Stomach smooth muscle (tissue), 2 donors: ENCODE measurements around the gene GPC3.
"Not testable (repeated sequence)": the region's sequence is repeated elsewhere in the genome, so short reads cannot be mapped to it uniquely, and the experiment has no call there.

Experiments used
- H3K27ac ChIP-seq: one replicate; pipeline ENCODE4 v1.7.0; 2013; ENCODE audit warnings: mild to moderate bottlenecking, low read length, inconsistent platforms
- H3K27me3 ChIP-seq, 2 donors: one replicate each; pipeline ENCODE4 v1.7.0; 2013; ENCODE audit warnings: low read length in 2 of 2; ENCODE audit not compliant: insufficient read depth in 2 of 2, control insufficient read depth in 1 of 2
- H3K36me3 ChIP-seq, 2 donors: one replicate each; pipeline ENCODE4 v1.7.0; 2013; ENCODE audit warnings: low read length in 2 of 2; ENCODE audit not compliant: control insufficient read depth in 2 of 2, insufficient read depth in 2 of 2
- H3K4me1 ChIP-seq: one replicate; pipeline ENCODE4 v1.7.0; 2013; ENCODE audit warnings: low read length; ENCODE audit not compliant: control insufficient read depth, insufficient read depth
- H3K4me3 ChIP-seq, 2 donors: one replicate each; pipeline ENCODE4 v1.7.0; 2013; ENCODE audit warnings: low read length in 2 of 2
- H3K9ac ChIP-seq, 2 donors: one replicate each; pipeline ENCODE4 v1.7.0; 2013; ENCODE audit warnings: low read length in 2 of 2, mild to moderate bottlenecking in 1 of 2
- H3K9me3 ChIP-seq, 2 donors: one replicate each; pipeline ENCODE4 v1.7.0; 2013; ENCODE audit warnings: low read length in 2 of 2; ENCODE audit not compliant: control insufficient read depth in 2 of 2
- donor health status: healthy.
- donor health status: Pancreatic carcinoma.

GPC3 gene

DNA sequence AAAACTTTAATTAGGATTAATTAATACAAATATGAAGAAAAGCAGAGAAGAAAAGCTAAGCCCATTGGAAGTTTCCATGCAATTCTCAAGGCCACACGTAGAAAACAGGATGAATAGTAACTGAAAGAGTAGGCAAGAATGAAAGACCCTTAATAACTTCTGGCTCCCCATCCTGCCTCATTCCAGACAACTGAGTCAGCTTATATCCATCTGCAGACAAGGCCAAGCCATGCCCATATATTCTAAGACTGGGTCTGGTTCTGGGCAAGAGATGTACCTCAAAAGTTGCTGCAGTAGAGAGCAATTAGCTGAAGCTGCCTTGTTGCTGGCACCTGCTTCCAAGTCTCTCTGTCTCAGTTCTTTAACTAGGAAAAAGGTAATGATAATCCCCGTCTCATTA, 244.1 kb downstream of the GPC3 start:
- Histone ChIP-seq H3K36me3 (no peaks in the 10 kb centered on the region), H3K4me3 (no peak overlapping the region), H3K9ac (no peak overlapping the region), H3K9me3 (no peaks in the 10 kb centered on the region), H3K4me1 (no peaks in the 10 kb centered on the region), H3K27me3 (peaks cover 0 to 5% of the 10 kb centered on the region in 2 donors), H3K27ac (no peak overlapping the region)

GRCh38 chrX:133726642-133727041, 258.8 kb downstream of the GPC3 start:
- peaks cover 0 to 9% of the 10 kb centered on the region in 2 donors for H3K27me3 ChIP-seq

DNA sequence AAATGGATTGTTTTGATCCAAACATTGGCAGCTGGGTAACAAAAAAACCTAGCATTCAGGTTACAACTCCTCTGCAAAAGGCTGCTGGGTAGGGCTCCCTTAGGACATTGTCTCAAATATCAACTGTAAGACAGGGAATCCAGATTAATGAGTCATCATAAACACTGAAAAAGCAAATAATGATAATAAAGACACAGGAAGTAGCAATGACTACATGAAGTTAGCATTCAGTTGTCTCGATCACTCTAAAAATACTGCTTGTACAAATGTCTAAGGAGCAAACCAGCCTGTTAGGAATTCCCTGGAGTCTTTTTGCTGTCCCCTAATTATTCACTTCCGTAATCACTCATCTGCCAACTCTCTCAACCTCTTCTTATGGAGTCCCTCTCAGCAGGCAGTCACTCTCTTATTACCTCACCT, 259.2 kb downstream of the GPC3 start:
- no peaks in the 10 kb centered on the region for H3K36me3 ChIP-seq
- no peak overlapping the region for H3K4me3 ChIP-seq
- H3K9me3 ChIP-seq: no peaks in the 10 kb centered on the region
- no peaks in the 10 kb centered on the region for H3K4me1 ChIP-seq
- H3K27ac ChIP-seq: no peak overlapping the region
- H3K9ac ChIP-seq: no peak overlapping the region
- peaks cover 0 to 9% of the 10 kb centered on the region in 2 donors for H3K27me3 ChIP-seq

More at GRCh38 chrX:133726642-133727041, 258.8 kb downstream of the GPC3 start:
- Histone ChIP-seq H3K27ac (no peak overlapping the region), H3K36me3 (no peaks in the 10 kb centered on the region), H3K4me3 (no peak overlapping the region), H3K9me3 (no peaks in the 10 kb centered on the region), H3K4me1 (no peaks in the 10 kb centered on the region), H3K9ac (no peak overlapping the region)

GRCh38 chrX:133723930-133724329, 261.5 kb downstream of the GPC3 start:
- no peak overlapping the region for H3K9ac ChIP-seq
- H3K27me3 ChIP-seq: peaks cover 0 to 5% of the 10 kb centered on the region in 2 donors
- H3K36me3 ChIP-seq: no peaks in the 10 kb centered on the region
- H3K27ac ChIP-seq: no peak overlapping the region
- no peak overlapping the region for H3K4me3 ChIP-seq
- no peaks in the 10 kb centered on the region for H3K9me3 ChIP-seq
- H3K4me1 ChIP-seq: no peaks in the 10 kb centered on the region

DNA sequence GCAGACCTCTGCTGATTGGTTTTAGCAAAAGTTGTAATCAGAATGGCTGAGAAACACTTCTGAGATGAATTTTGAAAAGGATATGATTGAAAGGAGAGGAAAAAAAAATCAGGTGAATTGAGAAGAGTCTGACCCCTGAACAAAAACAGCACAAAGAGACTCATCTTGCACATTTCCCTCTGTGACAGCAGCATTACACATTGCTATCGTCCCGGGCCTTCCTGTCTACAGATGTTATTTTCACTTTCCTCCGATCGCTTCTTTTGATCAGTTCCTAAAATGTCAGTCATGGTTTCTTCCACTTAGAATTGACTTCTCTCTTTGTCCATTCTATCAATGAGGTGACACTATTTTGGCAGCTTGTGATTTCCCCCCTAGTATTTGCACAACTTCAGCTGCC, 262.6 kb downstream of the GPC3 start:
- Histone ChIP-seq H3K36me3 (no peaks in the 10 kb centered on the region), H3K4me1 (no peaks in the 10 kb centered on the region), H3K27ac (no peak overlapping the region), H3K9me3 (no peaks in the 10 kb centered on the region), H3K9ac (no peak overlapping the region), H3K27me3 (peaks cover 0 to 5% of the 10 kb centered on the region in 2 donors), H3K4me3 (no peak overlapping the region)

DNA sequence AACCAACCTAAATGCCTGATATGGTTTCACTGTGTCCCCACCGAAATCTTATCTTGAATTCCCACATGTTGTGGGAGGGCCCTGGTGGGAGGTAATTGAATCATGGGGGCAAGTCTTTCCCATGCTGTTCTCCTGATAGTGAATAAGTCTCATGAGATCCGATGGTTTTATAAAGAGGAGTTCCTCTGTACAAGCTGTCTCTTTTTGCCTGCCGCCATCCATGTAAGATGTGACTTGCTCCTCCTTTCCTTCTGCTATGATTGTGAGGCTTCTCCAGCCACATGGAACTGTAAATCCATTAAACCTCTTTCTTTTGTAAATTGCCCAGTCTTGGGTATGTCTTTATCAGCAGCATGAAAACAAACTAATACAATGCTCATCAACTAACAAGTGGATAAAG, 265.1 kb downstream of the GPC3 start:
- H3K27ac ChIP-seq, H3K27me3 ChIP-seq, H3K9ac ChIP-seq, H3K9me3 ChIP-seq, H3K4me1 ChIP-seq, H3K4me3 ChIP-seq, H3K36me3 ChIP-seq: not testable (repeated sequence)

- Histone ChIP-seq H3K9me3 (no peaks in the 10 kb centered on the region), H3K4me3 (no peak overlapping the region), H3K4me1 (no peaks in the 10 kb centered on the region), H3K27ac (no peak overlapping the region), H3K27me3 (peaks cover 0 to 1% of the 10 kb centered on the region in 2 donors), H3K9ac (no peak overlapping the region), H3K36me3 (no peaks in the 10 kb centered on the region)
Observed at GRCh38 chrX:133715715-133716114, 269.7 kb downstream of the GPC3 start.

DNA sequence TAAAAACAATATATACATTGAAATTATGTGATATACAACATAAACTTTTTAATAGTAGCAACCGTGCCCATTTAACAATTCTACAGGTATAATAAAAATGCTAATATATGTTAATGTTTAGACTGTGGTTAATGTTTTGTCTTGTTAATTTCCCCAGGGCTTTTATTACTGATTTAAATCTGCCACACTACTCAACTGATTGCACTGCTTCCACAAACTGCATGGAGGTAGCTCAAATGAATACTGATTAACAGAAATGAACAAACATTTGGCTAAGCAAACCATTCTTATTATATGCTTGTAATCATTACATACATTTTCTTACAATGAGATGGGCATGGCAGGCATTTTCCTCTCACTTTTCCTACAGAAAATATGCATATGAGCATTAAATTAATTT, 275.9 kb downstream of the GPC3 start:
- no peaks in the 10 kb centered on the region for H3K9me3 ChIP-seq
- peaks cover 0 to 3% of the 10 kb centered on the region in 2 donors for H3K27me3 ChIP-seq
- H3K4me1 ChIP-seq: no peaks in the 10 kb centered on the region
- no peaks in the 10 kb centered on the region for H3K36me3 ChIP-seq
- H3K4me3 ChIP-seq: no peak overlapping the region
- H3K9ac ChIP-seq: no peak overlapping the region
- H3K27ac ChIP-seq: no peak overlapping the region

- no peak overlapping the region for H3K9ac ChIP-seq
- H3K4me1 ChIP-seq: no peaks in the 10 kb centered on the region
- no peak overlapping the region for H3K27ac ChIP-seq
- no peaks in the 10 kb centered on the region for H3K36me3 ChIP-seq
- peaks cover 0 to 3% of the 10 kb centered on the region in 2 donors for H3K27me3 ChIP-seq
- no peak overlapping the region for H3K4me3 ChIP-seq
- no peaks in the 10 kb centered on the region for H3K9me3 ChIP-seq
Observed at GRCh38 chrX:133706890-133707289, 278.5 kb downstream of the GPC3 start.

DNA sequence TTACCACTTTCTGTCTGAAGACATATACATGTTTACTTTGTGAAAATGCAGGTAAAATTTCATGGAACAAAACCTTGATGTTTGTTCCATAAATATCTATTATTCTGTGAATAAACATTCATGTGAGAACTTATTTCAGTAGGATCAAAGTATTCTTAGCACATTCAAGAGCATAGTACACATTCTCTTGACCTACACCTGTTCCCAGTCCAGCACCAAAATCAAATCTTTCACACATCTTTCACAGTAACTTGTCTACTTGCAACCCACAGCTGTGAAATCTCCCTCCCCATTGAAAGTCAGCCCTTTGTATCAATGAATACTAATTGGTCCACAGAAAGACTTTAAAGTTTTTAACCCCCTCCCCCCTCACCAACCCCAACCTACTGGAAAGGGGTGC, 283.2 kb downstream of the GPC3 start:
- Histone ChIP-seq H3K27me3 (peaks cover 0 to 2% of the 10 kb centered on the region in 2 donors), H3K9ac (no peak overlapping the region), H3K36me3 (no peaks in the 10 kb centered on the region), H3K4me3 (no peak overlapping the region), H3K27ac (no peak overlapping the region), H3K4me1 (no peaks in the 10 kb centered on the region), H3K9me3 (no peaks in the 10 kb centered on the region)

GRCh38 chrX:133699023-133699728, 286.2 kb downstream of the GPC3 start:
- no peaks in the 10 kb centered on the region for H3K4me1 ChIP-seq
- H3K4me3 ChIP-seq: no peak overlapping the region
- peaks cover 0 to 4% of the 10 kb centered on the region in 2 donors for H3K27me3 ChIP-seq
- H3K36me3 ChIP-seq: no peaks in the 10 kb centered on the region
- H3K9ac ChIP-seq: no peak overlapping the region
- no peaks in the 10 kb centered on the region for H3K9me3 ChIP-seq
- H3K27ac ChIP-seq: no peak overlapping the region
